GM19035 (cell line): ENCODE measurements around the gene SIT1.
A peak's percentile ranks its signal among the peaks of the same experiment; 100 is the strongest.

Experiments
- ATAC-seq: cut with Tn5 transposase; IDR thresholded peaks from one replicate; pipeline ENCODE4 v1.9.1; 2021; ENCODE audit not compliant: unreplicated experiment

SIT1 gene

DNA sequence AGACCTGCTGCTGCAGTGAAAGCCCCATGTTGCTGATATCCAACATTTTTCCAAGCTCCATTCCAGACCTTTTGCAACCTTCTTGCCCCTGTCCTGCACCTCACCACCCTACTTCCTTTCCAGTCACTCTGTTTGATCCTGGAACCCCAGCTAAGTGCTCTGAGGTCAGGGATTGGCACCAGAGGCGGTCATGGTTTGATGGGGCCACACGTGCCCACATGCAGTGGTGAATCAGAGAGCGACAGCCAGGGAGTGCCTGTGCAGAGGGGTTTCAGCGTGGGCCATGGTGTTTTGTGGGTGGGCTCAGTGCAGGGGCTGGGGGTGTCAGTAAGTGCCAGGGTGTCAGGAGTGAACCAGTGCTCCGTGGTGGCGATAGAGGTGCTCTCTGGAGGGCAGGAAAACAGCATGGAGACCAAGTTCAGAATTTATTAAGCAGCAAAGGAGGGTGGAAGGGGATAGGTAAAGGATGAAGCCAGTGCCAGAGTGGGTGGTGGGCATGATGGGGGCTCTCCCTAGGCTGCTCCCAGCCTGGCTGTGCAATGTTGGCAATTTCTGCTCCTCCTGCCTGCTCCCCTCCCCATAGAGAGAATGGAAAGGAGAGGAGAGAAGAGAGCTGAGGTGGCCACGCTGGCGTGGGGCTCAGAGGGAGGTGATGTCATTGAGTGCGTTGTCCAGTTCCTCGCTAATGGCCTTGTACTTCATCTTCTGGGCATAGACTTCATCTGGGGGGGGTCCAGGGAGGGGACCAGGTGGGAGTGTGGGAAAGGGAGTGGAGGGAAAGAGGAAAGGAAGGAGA, 32.0 kb upstream of the SIT1 start:
- ATAC-seq, result no peak

DNA sequence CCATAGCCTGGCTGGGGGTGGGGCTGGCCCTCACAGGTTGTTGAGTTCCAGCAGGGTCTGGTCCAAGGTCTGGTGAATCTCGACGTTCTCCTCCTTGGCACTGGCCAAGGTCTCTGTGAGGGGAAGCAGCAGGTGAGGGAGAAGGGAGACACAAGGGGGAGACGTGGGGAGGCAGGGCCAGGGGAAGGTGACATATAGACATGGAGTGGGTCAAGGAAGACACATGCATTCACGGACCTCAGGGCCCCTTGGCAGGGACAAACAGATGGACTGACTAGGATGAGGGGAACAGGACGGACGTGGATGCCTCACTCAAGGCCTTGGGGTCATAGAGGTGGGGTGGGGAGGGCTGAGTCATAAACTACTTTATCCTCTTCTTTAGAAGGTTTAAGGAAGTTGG, 31.3 kb upstream of the SIT1 start:
- no peak for ATAC-seq

DNA sequence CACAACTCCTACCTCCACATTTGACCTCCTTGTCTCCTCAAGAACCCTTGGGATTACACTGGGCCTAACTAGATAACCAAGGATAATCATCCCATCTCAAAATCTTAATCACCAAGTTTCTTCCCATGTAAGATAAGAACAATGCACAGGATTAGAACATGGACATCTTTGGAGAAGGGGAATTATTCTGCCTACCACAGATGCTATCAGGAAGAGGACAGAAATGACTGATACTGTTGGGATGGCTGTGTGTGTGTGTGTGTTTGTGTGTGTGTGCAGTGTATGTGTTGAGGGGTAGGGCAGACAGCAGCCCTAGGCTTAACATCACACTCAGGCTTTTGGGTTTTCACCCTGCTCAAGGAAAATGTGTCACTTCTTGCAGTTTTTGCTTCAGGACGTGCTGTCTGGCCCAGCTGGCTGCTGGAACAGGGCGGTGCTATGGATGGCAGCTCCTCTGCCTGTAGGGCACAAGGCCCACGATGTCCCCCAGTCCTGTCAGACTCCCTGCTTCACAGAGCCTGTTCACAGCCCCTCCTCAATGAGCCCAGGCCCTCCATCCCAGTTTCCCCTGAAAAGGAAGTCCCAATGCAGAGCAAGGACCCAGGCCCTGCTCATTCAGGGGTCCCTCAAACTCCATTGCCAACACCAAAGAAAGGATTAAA, 30.7 kb upstream of the SIT1 start:
- no peak for ATAC-seq

DNA sequence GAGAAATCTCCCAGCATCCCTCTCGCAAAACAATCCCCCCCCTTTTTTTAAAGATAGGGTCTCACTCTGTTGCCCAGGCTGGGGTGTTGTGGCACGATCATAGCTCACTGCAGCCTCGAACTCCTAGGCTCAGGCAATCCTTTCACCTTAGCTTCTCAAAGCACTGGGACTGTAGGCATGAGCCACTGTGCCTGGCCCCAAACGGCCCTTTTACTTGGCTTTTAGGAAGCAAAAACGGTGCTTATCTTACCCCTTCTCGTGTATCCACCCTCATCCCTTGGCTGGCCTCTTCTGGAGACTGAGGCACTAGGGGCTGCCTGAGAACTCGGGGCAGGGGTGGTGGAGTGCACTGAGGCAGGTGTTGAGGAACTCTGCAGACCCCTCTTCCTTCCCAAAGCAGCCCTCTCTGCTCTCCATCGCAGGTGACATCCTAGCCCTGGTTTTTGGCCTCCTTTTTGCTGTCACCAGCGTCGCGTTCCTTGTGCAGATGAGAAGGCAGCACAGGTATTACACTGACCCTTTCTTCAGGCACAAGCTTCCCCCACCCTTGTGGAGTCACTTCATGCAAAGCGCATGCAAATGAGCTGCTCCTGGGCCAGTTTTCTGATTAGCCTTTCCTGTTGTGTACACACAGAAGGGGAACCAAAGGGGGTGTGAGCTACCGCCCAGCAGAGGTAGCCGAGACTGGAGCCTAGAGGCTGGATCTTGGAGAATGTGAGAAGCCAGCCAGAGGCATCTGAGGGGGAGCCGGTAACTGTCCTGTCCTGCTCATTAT, 29.8 kb upstream of the SIT1 start:
- ATAC-seq, result peak; percentile 80

DNA sequence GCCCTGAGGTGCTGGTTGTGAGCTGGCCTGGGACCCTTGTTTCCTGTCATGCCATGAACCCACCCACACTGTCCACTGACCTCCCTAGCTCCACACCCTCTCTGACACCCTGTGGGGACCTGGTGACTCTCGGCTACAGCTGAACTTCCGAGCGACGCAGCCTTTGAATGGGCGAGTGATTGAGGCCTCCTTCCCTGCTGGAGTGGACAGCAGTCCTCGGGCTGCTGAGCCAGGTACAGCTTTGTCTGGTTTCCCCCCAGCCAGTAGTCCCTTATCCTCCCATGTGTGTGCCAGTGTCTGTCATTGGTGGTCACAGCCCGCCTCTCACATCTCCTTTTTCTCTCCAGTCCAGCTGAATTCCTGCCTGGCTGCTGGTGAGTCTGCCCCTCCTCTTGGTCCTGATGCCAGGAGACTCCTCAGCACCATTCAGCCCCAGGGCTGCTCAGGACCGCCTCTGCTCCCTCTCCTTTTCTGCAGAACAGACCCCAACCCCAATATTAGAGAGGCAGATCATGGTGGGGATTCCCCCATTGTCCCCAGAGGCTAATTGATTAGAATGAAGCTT, 29.1 kb upstream of the SIT1 start:
- no peak for ATAC-seq

DNA sequence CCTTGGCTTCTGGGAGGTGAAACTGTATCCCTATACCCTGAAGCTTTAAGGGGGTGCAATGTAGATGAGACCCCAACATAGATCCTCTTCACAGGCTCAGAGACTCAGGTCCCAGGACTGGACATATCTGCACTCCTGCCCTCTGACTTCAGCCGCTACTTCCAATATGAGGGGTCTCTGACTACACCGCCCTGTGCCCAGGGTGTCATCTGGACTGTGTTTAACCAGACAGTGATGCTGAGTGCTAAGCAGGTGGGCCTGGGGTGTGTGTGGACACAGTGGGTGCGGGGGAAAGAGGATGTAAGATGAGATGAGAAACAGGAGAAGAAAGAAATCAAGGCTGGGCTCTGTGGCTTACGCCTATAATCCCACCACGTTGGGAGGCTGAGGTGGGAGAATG, 28.4 kb upstream of the SIT1 start:
- ATAC-seq, result no peak

DNA sequence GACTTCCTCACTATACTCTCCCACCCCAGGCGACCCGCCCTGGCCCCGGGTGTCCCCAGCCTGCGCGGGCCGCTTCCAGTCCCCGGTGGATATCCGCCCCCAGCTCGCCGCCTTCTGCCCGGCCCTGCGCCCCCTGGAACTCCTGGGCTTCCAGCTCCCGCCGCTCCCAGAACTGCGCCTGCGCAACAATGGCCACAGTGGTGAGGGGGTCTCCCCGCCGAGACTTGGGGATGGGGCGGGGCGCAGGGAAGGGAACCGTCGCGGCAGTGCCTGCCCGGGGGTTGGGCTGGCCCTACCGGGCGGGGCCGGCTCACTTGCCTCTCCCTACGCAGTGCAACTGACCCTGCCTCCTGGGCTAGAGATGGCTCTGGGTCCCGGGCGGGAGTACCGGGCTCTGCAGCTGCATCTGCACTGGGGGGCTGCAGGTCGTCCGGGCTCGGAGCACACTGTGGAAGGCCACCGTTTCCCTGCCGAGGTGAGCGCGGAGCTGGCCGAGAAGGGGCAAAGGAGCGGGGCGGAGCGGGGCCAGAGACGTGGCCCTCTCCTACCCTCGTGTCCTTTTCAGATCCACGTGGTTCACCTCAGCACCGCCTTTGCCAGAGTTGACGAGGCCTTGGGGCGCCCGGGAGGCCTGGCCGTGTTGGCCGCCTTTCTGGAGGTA, 25.1 kb upstream of the SIT1 start:
- ATAC-seq, result no peak

DNA sequence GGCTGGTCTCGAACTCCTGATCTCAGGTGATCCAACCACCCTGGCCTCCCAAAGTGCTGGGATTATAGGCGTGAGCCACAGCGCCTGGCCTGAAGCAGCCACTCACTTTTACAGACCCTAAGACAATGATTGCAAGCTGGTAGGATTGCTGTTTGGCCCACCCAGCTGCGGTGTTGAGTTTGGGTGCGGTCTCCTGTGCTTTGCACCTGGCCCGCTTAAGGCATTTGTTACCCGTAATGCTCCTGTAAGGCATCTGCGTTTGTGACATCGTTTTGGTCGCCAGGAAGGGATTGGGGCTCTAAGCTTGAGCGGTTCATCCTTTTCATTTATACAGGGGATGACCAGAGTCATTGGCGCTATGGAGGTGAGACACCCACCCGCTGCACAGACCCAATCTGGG, 24.5 kb upstream of the SIT1 start:
- ATAC-seq, result no peak

DNA sequence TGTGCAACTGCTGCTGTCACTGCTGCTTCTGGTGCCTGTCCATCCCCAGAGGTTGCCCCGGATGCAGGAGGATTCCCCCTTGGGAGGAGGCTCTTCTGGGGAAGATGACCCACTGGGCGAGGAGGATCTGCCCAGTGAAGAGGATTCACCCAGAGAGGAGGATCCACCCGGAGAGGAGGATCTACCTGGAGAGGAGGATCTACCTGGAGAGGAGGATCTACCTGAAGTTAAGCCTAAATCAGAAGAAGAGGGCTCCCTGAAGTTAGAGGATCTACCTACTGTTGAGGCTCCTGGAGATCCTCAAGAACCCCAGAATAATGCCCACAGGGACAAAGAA, 23.3 kb upstream of the SIT1 start:
- no peak for ATAC-seq

DNA sequence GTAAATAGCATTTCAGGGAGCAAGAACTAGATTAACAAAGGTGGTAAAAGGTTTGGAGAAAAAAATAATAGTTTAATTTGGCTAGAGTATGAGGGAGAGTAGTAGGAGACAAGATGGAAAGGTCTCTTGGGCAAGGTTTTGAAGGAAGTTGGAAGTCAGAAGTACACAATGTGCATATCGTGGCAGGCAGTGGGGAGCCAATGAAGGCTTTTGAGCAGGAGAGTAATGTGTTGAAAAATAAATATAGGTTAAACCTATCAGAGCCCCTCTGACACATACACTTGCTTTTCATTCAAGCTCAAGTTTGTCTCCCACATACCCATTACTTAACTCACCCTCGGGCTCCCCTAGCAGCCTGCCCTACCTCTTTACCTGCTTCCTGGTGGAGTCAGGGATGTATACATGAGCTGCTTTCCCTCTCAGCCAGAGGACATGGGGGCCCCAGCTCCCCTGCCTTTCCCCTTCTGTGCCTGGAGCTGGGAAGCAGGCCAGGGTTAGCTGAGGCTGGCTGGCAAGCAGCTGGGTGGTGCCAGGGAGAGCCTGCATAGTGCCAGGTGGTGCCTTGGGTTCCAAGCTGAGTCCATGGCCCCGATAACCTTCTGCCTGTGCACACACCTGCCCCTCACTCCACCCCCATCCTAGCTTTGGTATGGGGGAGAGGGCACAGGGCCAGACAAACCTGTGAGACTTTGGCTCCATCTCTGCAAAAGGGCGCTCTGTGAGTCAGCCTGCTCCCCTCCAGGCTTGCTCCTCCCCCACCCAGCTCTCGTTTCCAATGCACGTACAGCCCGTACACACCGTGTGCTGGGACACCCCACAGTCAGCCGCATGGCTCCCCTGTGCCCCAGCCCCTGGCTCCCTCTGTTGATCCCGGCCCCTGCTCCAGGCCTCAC, 22.6 kb upstream of the SIT1 start, which contains the start of gene CA9:
CA9 (plus strand) TSS at position 797 of the 893 bp plus-strand sequence; CDS start at position 829, 32 bp downstream.
- ATAC-seq, result no peak

DNA sequence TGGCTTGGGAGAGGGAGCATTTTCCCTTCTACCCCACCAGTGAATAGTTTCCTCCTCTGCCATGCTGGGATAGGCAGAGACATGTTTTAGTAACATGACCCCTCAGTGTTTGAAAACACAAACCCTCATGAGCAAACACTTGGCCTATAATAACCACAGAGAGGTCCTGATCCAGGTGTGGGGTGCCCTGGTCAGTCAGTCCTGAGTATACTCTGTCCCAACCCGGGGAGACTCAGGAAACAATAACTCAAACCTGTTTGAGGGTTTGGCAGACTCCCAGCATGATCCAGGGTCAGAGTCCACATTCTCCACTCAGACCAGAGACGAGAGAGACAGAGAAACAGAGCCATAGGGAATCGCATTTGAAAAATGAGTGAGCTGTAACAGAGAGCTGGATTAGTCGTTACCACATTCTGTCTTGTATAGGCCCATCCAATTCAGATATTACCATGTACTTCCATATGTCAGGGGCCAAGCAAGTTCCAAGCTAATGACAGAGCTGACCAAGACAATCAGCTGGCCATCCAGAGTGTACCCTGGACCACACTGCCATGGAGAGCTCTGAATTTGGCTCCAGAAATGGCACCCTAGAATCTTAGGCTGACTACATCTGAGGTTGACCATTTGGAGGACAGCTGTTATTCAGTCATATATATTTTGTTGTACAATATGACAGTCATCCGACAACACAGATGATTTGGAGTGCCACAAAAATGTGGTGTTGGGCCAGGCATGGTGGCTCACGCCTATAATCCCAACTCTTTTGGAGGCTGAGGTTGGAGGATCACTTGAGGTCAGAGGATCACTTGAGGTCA, 18.8 kb upstream of the SIT1 start:
- ATAC-seq, result no peak

DNA sequence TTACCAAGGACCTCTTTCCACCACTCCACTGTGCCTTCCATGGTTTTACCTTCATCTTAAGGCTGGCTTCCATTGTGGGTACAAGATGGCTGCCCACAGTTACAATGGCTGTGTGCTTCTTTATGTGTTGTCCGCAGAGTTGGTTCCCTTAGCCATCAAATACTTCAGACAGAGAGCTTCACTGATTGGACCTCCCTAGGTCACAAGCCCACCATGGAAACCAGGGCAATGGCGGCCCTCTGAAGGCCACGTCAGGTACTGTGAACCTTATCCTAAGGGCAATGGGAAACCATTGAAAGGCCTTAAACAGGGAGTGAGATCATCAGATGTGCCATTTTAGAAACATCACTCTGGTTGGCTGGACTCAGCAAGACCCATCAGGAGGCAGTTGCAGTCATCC, 17.2 kb upstream of the SIT1 start:
- ATAC-seq, result no peak

DNA sequence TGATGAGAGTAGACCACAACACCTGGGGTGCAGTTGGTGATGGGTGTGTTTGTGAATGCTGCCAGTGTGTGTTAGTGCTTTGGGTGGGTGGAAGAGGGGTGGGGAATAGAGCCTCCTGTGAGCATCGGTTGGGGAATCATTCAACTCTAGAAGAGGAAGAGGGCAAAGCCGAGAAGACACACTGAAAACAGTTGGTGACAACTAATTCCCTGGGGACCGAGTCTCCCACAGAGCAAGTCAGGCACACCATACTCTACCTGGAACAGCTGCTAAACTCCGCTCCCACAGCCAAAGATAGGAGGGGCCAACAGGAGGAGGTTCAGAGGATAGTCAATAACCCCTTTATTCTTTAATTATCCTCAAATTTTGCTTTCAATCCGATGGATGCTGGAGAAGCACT, 15.8 kb upstream of the SIT1 start:
- ATAC-seq, result no peak

DNA sequence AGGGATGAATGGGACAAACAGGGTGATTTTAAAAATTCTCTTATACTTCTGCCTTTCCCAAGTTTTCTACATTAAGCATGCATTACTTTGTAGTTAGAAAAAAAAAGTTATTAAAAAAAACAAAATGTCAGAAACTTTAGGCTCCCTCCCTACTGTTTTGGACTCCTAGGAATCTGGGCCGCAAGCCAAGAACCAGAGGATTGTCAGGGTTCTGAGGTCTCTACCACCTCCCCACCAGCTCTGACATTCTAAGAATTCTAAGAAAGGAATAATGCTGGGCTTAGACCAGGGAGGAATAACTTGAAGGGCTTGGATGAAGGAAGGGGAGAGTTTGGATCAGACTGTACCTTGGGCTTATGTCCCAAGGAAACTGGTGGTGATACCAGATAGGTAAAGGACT, 15.3 kb upstream of the SIT1 start:
- ATAC-seq, result no peak

DNA sequence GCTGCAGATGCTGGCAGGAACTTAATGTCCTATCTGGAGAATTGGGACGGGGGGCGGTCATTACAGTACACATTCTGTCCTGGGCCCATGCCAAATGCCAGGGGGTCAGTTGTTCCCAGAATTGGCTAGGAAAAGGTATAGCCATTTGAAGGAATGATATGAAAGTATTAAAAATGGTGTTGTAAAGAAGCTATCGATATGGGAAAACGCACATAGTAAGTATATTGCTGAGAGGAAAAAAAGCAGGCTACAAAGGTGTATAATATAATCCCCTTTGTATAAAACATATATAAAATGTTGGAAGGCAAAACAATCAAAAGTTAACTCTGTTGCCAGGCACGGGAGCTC, 14.7 kb upstream of the SIT1 start:
- ATAC-seq, result no peak

DNA sequence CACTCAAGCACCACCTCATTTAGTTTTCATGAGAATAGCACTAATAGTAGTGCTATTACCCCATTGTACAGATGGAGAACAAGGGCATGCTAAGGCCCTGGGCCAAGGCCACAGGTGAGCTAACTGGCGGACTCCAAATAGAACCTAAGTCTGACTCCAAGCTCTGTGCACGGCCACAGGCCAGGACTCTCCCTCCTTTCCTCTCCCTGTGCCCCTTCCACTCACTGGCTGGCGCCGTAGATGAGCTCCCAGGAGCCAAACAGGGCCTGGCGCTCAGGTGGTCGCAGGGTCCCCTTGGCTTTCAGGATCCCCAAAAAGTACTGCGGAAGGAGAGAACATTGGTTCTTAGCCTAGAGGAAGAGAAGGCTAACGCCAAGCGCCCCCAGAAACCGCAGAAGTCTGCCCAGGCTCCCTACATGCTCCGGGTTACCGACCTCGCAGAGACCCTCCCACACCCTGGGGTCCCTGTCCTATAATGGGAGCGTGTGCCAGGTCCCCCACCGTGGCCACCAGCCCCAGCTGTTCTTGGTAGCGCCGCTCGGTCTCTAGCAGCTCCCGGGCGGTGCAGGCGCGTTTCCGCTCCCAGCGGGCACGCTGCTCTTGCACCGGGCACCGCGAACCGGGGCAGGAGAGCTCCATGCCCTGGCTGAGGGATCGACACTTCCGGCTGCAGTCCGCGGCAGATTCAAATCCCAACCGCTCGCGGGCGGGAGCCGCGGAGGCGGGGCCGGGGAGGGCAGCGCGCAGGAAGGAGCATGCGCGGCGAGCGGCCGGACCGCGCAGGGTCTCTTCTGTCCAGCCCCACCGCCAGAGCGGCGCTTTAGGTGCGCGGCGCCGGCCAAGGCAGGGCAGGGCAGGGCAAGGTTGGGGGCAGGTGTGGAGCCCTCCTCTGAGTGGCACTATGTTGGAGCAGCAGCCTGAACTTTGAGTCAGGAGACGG, 14.1 kb upstream of the SIT1 start, which contains the start of gene ARHGEF39:
ARHGEF39 (minus strand) TSS at position 665 of the 940 bp plus-strand sequence; CDS start at position 639, 26 bp downstream.
- ATAC-seq, result peak; percentile 77

DNA sequence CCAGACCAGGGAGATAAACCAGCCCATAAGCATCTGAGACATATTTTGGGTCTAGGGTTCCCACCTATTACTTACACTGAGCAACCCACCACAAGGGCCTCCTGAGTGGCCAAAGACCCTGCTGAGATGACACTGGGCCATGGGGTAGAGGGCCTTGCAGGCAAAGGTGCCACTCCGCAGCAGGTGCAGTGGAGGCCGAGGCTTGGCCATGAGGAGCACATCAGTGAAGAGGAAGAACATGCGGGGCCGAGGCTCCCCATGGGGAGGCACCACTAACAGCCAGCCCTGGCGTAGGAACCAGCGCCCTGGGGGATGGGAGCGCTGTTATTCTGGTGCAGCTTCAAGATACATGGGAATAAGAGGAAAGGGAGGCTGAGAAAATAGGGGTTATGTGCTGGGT, 11.7 kb upstream of the SIT1 start:
- no peak for ATAC-seq

DNA sequence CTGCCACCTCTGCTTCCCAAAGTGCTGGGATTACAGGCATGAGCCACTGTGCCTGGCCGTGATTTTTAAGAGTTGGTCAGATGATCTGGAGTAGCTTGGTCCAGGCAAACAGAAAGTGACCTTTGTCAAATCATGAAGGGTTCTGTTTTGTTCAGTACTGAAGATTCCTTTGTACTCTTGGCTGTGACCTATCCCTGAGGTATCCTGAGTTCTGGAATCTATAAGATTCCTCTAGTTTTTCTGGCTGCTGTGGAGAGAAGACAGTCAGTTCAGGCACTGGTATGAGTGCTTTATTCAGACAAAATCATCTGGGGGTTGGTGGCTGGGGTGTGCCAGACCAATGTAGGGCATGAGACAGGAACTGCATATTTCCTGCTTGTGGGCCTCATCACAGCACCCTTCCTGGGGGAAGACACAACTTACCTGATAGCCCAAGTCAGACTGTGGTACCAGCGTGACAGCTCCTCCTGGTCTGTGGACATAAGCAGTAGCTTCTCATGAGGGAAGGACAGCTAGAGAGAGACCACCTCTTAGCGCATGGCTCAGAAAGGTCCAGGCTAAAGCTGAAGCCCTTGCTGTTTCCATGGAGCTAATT, 11.1 kb upstream of the SIT1 start:
- no peak for ATAC-seq
